Measurements from ENCODE around the gene PECR. TPM values are rescaled to one million over a fixed set of nuclear protein-coding genes. Genes with fewer than 3 reads are reported as not detected.

Gene PECR
- total RNA-seq, 6 experiments from 2014 or later: 43.4 to 115 (median 80.3) TPM

DNA sequence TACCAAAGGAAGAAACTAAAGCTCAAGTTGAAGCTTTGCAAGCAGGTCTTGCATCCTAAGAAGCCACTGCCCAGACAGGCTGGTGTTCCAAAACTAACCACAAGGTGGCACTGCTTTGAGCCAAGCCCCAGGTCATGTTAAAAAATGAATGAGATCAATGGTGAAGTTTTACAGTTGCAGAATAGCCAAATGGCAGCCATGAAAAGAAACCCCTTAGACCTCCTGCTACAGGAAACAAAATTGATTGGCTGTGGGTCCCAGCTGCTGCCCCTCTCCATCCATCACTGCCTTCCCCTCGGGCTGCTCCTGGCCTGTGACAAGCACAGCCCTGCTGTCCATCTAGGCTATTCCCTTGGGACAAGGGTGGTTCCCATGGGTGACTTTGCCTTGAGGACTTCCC lies 47.5 kb downstream of the PECR start:
- peak in 2 of 3 donors; percentile 41 to 60 for DNase-seq

GRCh38 chr2:216033403-216033802 lies 48.2 kb downstream of the PECR start:
- no peaks in the 10 kb centered on the region for H3K4me1 ChIP-seq
- no peaks in the 10 kb centered on the region for H3K9me3 ChIP-seq
- H3K27ac ChIP-seq: no peak overlapping the region
- WGBS (ENCODE audit: insufficient coverage, low coverage, low lambda C conversion rate, missing lambda C conversion rate): 97% methylated on average over 3 of the region's 3 CpGs
- TF ChIP-seq CTCF (IDR thresholded peaks at IDR 0.05) (no peak), POLR2A (IDR thresholded peaks at IDR 0.05) (no peak)
- ATAC-seq: no peak
- DNase-seq: no peak
- H3K4me3 ChIP-seq: no peak overlapping the region
- no peaks in the 10 kb centered on the region for H3K27me3 ChIP-seq
- intact Hi-C loops (cut with DNase I): no loop called here
- peaks cover 0 to 81% (median 26%) of the 10 kb centered on the region in 4 donors for H3K36me3 ChIP-seq

More for the DNA sequence above, 47.5 kb downstream of the PECR start:
- peaks cover 0 to 81% (median 26%) of the 10 kb centered on the region in 4 donors for H3K36me3 ChIP-seq
- 57% methylated on average over 1 of the region's 1 CpG for WGBS (ENCODE audit: insufficient coverage, low coverage, low lambda C conversion rate, missing lambda C conversion rate)
- TF ChIP-seq POLR2A (IDR thresholded peaks at IDR 0.05) (no peak), CTCF (IDR thresholded peaks at IDR 0.05) (peak; percentile 77 to 94 (median 90))
- no peaks in the 10 kb centered on the region for H3K9me3 ChIP-seq
- no peak overlapping the region for H3K4me3 ChIP-seq
- H3K4me1 ChIP-seq: no peaks in the 10 kb centered on the region
- peak; percentile 77 to 90 (median 82) for ATAC-seq
- intact Hi-C loops (cut with DNase I): no loop called here
- H3K27ac ChIP-seq: no peak overlapping the region
- no peaks in the 10 kb centered on the region for H3K27me3 ChIP-seq

- intact Hi-C loops (cut with DNase I): no loop called here
- peaks cover 0 to 68% (median 24%) of the 10 kb centered on the region in 4 donors for H3K36me3 ChIP-seq
- no peaks in the 10 kb centered on the region for H3K27me3 ChIP-seq
- WGBS (ENCODE audit: insufficient coverage, low coverage, low lambda C conversion rate, missing lambda C conversion rate): 75% methylated on average over 1 of the region's 1 CpG
- H3K4me1 ChIP-seq: no peaks in the 10 kb centered on the region
- H3K27ac ChIP-seq: no peak overlapping the region
- TF ChIP-seq CTCF (IDR thresholded peaks at IDR 0.05) (no peak), POLR2A (IDR thresholded peaks at IDR 0.05) (no peak)
- no peaks in the 10 kb centered on the region for H3K9me3 ChIP-seq
- DNase-seq (no peak), ATAC-seq (no peak)
- no peak overlapping the region for H3K4me3 ChIP-seq
Measured at GRCh38 chr2:216031960-216032689, 49.5 kb downstream of the PECR start.

GRCh38 chr2:216030216-216030615 lies 51.4 kb downstream of the PECR start:
- no peak overlapping the region for H3K4me3 ChIP-seq
- no peak overlapping the region for H3K27ac ChIP-seq
- no peak for TF ChIP-seq POLR2A (IDR thresholded peaks at IDR 0.05)
- no peak for TF ChIP-seq CTCF (IDR thresholded peaks at IDR 0.05)
- no peak for DNase-seq
- H3K9me3 ChIP-seq: no peaks in the 10 kb centered on the region
- no peaks in the 10 kb centered on the region for H3K27me3 ChIP-seq
- intact Hi-C loops (cut with DNase I): no loop called here
- WGBS (ENCODE audit: insufficient coverage, low coverage, low lambda C conversion rate, missing lambda C conversion rate): 100% methylated on average over 3 of the region's 3 CpGs
- H3K36me3 ChIP-seq: peaks cover 0 to 49% (median 15%) of the 10 kb centered on the region in 4 donors
- H3K4me1 ChIP-seq: no peaks in the 10 kb centered on the region
- no peak for ATAC-seq

Measured in right lobe of liver (tissue), 6 donors.